Renal cortical epithelial cell (primary cell): Measurements from ENCODE around the gene ERFL. TPM values are rescaled to one million over a fixed set of nuclear protein-coding genes. Genes with fewer than 3 reads are reported as not detected.

Source experiments
- DNase-seq: peaks from one replicate; pipeline ENCODE4 v3.0.0-alpha.2; 2011; ENCODE audit warnings: low read depth
- total RNA-seq: library from RNA; depleted of rRNA; stranded (reverse); fragments of >200 nt; gene quantifications from 2 replicates; pipeline ENCODE4 v1.2.3, GENCODE V29; 2014

The ERFL gene
- total RNA-seq, 1 donor from 2014 or later, result not detected

DNA sequence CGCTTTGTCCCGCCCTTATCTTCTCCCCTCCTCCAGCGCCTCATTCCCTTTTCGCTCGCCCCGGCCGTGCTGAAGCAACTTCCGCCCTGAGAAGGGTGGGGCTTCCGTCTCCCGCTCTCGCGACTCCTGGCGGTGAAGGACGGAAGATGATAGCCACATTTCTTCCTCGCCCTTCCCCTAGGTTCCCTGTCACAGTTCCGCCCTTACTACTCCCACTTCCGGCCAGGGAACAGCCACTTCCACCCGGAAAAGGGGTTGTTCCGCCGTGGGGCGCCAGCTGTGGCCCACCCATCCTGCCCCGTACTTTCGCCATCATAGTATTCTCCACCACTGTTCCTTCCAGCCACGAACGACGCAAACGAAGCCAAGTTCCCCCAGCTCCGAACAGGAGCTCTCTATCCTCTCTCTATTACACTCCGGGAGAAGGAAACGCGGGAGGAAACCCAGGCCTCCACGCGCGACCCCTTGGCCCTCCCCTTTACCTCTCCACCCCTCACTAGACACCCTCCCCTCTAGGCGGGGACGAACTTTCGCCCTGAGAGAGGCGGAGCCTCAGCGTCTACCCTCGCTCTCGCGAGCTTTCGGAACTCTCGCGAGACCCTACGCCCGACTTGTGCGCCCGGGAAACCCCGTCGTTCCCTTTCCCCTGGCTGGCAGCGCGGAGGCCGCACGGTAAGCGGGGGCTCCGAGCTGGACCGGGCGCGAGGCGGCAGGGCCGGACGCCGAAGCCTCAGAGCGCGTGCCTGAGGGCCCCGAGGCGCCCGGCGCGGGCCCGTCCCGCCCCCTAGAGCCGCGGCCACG, 68.4 kb downstream of the ERFL start, which contains the start of gene RPS19:
Gene RPS19 (plus strand): TSS at position 638 of the 801 bp plus-strand sequence. CDS start 520 bp downstream, outside the sequence.
- peak; percentile 96 for DNase-seq

DNA sequence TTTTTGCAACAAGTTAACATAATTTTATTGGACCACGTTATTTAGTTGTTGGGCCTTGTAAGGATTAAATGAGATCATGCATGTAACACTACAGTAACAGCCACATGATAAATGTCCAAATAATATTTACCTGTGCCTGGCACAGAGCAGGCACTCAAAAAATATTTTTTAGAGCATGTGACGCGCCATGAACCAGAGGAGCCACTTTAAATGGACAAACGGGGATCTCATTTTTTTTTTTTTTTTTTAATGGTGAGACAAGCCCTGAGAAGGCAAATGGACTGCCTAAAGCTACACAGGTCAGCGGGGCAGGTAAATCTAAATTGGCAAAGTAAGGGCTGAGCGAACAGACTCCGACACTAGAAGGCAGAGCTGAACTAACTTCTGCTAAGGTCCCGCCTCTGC, 69.0 kb downstream of the ERFL start:
- DNase-seq, result no peak

Other genes with a start within 250 kb of the ERFL start
- gene CEACAM7, start 240.2 kb downstream of the ERFL start, total RNA-seq, result not detected in 2 replicates
- not detected in 2 replicates for gene CEACAM5, start 219.8 kb downstream of the ERFL start, total RNA-seq
- gene CEACAM6, start 172.9 kb downstream of the ERFL start, total RNA-seq, result 0.17 TPM in 1 of 2 replicates, not detected in the other
- not detected in 2 replicates for gene CEACAM3, start 131.9 kb downstream of the ERFL start, total RNA-seq
- not detected in 2 replicates for gene LYPD4, start 83.8 kb downstream of the ERFL start, total RNA-seq
- gene DMRTC2, start 83.4 kb downstream of the ERFL start, total RNA-seq, result not detected in 2 replicates
- gene RPS19, start 68.2 kb downstream of the ERFL start, total RNA-seq, result 1,170 and 2,293 TPM in 2 replicates
- gene CD79A, start 51.2 kb downstream of the ERFL start, total RNA-seq, result 0.10 TPM in 1 of 2 replicates, not detected in the other
- gene ARHGEF1, start 45.3 kb downstream of the ERFL start, total RNA-seq, result 34.7 and 36.3 TPM in 2 replicates
- 71.8 and 108 TPM in 2 replicates for gene RABAC1, start 30.9 kb upstream of the ERFL start, total RNA-seq
- gene ATP1A3, start 65.8 kb upstream of the ERFL start, total RNA-seq, result 0.05 and 0.17 TPM in 2 replicates
- 1.2 and 27.0 TPM in 2 replicates for gene GRIK5, start 141.8 kb upstream of the ERFL start, total RNA-seq
- 9.6 and 20.5 TPM in 2 replicates for gene ZNF574, start 147.7 kb upstream of the ERFL start, total RNA-seq
- 0.25 TPM in 1 of 2 replicates, not detected in the other for gene POU2F2, start 204.0 kb upstream of the ERFL start, total RNA-seq